ENCODE results near the gene SRRT. TPM values are rescaled to one million over a fixed set of nuclear protein-coding genes. Genes with fewer than 3 reads are reported as not detected.

SRRT gene
- total and polyA plus RNA-seq, 10 of the 15 experiments (the other 5 are each of a cell fraction or from before 2014, with no cell fraction given): 11.1 to 254 (median 111) TPM

DNA sequence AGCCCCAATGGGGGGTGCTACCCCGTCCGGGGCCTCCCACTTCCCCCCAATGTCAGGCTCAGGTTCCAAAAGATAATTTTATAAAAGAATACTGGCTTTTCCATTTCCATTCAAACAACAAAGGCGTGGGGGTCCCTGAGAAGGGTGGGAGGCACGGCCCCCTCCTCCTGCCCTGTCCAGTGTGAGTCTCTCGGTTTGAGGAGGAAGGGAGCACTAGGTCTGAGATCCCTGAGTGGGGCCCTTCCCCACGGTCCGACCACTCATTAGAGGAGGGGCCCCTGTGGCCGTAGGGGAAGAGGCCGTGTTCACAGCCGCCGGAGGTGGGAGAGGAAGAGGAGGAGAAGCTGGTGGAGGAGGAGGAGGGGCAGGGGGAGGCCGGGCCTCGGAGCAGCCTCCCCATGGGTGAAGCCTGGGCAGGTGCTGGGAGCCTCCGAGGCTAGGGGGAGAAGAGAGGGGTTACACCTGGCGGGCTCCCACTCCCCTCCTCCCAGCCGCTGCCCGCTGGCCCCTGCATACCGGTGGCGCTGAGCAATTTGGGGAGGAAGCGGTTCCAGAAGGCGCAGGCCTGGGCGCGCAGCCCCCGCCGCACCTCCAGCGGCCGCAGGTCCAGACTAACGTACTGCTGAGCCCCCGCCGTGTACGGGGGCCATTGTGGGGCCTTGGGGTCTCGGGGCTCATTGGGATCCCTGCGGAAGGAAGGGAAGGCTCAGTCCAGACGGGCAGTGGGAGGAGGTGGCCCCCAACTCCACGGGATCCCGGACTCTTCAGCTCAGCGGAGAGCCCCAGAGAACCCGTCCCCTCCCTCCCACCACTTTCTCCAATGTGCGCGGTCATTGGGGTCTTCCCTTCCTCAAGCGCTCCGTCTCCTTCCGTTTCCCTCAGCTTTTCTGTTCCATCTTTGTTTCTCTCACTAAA, 16.0 kb downstream of the SRRT start (continued):
- TF ChIP-seq TCF3 (IDR thresholded peaks at IDR 0.05; ENCODE audit: borderline replicate concordance, insufficient read depth, low read depth, low read length): no peak
- TF ChIP-seq, protein P1, sequence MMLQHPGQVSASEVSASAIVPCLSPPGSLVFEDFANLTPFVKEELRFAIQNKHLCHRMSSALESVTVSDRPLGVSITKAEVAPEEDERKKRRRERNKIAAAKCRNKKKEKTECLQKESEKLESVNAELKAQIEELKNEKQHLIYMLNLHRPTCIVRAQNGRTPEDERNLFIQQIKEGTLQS (IDR thresholded peaks at IDR 0.05; ENCODE audit: borderline replicate concordance, extremely low read depth, low read depth, low read length): no peak
- peak in 1 of 2 experiments; percentile 8; a peak in 1 of 4 replicates for TF ChIP-seq BHLHE40 (IDR thresholded peaks at IDR 0.05; ENCODE audit: borderline replicate concordance in 1 of 2, low read depth in 2 of 2, low read length in 1 of 2)
- no peak for TF ChIP-seq RAD51 (IDR thresholded peaks at IDR 0.05)
- no peak for TF ChIP-seq EP300 (IDR thresholded peaks at IDR 0.05; ENCODE audit: borderline replicate concordance in 1 of 2, control insufficient read depth in 1 of 2, low read depth in 2 of 2, low read length in 2 of 2)
- no peak for TF ChIP-seq KAT2A (conservative IDR thresholded peaks at IDR 0.05; ENCODE audit: control insufficient read depth, low read depth, low read length)
- TF ChIP-seq, protein P2, sequence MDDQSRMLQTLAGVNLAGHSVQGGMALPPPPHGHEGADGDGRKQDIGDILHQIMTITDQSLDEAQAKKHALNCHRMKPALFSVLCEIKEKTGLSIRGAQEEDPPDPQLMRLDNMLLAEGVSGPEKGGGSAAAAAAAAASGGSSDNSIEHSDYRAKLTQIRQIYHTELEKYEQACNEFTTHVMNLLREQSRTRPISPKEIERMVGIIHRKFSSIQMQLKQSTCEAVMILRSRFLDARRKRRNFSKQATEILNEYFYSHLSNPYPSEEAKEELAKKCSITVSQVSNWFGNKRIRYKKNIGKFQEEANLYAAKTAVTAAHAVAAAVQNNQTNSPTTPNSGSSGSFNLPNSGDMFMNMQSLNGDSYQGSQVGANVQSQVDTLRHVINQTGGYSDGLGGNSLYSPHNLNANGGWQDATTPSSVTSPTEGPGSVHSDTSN (IDR thresholded peaks at IDR 0.05; ENCODE audit: insufficient replicate concordance, low read depth, low read length): no peak
- no peak for TF ChIP-seq HDAC2 (IDR thresholded peaks at IDR 0.05)
- TF ChIP-seq NFYA (IDR thresholded peaks at IDR 0.05; ENCODE audit: borderline replicate concordance, low read depth, low read length): no peak
- TF ChIP-seq CHD2 (IDR thresholded peaks at IDR 0.05; ENCODE audit: borderline replicate concordance, low read depth, low read length): no peak
- TF ChIP-seq, protein P3, sequence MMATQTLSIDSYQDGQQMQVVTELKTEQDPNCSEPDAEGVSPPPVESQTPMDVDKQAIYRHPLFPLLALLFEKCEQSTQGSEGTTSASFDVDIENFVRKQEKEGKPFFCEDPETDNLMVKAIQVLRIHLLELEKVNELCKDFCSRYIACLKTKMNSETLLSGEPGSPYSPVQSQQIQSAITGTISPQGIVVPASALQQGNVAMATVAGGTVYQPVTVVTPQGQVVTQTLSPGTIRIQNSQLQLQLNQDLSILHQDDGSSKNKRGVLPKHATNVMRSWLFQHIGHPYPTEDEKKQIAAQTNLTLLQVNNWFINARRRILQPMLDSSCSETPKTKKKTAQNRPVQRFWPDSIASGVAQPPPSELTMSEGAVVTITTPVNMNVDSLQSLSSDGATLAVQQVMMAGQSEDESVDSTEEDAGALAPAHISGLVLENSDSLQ (IDR thresholded peaks at IDR 0.05): no peak
- TF ChIP-seq, protein P4, sequence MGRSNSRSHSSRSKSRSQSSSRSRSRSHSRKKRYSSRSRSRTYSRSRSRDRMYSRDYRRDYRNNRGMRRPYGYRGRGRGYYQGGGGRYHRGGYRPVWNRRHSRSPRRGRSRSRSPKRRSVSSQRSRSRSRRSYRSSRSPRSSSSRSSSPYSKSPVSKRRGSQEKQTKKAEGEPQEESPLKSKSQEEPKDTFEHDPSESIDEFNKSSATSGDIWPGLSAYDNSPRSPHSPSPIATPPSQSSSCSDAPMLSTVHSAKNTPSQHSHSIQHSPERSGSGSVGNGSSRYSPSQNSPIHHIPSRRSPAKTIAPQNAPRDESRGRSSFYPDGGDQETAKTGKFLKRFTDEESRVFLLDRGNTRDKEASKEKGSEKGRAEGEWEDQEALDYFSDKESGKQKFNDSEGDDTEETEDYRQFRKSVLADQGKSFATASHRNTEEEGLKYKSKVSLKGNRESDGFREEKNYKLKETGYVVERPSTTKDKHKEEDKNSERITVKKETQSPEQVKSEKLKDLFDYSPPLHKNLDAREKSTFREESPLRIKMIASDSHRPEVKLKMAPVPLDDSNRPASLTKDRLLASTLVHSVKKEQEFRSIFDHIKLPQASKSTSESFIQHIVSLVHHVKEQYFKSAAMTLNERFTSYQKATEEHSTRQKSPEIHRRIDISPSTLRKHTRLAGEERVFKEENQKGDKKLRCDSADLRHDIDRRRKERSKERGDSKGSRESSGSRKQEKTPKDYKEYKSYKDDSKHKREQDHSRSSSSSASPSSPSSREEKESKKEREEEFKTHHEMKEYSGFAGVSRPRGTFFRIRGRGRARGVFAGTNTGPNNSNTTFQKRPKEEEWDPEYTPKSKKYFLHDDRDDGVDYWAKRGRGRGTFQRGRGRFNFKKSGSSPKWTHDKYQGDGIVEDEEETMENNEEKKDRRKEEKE (IDR thresholded peaks at IDR 0.05): no peak
- TF ChIP-seq ZBED1 (IDR thresholded peaks at IDR 0.05; ENCODE audit: borderline replicate concordance): no peak
- TF ChIP-seq CREB1 (IDR thresholded peaks at IDR 0.05; ENCODE audit: low read depth): no peak
- TF ChIP-seq BCL11A (IDR thresholded peaks at IDR 0.05; ENCODE audit: low read depth, low read length): no peak
